Suppressor macrophage treated with lipopolysaccharide for 4 hours (primary cell): Measurements from ENCODE around the gene ANGPTL4.
"Not testable (repeated sequence)": the region's sequence is repeated elsewhere in the genome, so short reads cannot be mapped to it uniquely, and the experiment has no call there.

ENCODE experiments used
- DNase-seq: peaks from one replicate; pipeline ENCODE4 v3.0.0-alpha.2; 2020

The ANGPTL4 gene

GRCh38 chr19:8391198-8392016 is 27.5 kb downstream of the ANGPTL4 start:
- no peak for DNase-seq

DNA sequence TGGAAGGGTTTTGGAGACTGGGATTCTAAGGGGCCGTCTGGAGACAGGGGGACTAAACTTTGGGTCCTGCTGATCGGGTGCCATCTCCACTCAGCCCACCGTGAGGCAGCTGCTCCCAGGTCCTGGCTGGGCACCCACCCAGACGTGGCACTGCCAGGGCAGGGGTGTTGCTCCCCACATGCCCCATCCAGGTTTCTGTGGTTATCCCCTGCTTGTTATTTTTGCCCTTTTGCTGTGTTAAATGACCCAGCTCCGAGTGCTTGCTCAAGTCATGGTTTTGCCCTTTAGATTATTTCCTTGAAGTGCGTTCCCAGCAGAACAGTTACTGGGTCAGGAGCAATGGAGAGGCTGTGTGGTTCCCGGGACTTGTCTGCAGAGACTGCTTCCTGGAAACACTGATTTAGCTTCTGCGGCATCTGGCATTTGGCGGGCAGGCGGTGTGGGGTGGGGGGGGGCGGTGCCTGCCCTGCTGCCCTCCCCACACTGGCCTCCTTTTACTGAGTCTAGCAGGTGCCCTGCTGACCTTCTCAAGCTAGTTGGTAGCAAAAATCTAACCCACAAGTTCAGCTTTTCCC is 28.1 kb downstream of the ANGPTL4 start:
- DNase-seq = no peak

DNA sequence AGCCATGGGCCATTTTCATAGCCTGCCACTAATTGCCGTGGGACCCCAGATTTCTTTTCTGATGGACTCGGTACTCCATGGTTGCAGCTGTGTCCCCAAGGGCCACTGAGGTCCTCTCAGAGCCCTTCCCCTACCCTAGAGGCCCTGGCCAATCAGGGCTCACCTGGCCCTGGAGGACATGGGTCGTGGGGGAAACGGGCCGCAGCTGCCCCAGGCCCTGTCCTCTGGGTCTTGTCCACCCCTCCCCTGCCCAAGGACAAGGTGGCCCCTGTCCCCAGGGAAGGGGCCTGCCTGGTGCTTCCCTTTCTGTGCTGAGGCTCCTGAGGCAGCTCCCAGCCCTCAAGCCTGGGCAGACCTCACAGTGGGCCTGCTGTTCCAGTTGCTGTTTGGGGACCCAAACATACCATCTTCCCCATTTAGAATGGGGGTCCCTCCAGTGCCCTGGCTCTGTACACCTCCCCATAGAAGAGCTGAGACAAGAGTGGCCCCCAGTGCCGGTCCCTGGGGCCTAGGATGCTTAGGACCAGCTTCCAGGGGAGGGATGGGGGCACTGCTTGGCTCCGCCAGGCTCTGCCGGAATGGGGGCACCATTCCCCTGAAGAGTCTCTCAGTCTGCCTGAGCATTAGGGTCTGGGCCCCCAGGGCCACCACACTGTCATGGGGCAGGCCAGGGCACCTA is 29.4 kb downstream of the ANGPTL4 start:
- no peak for DNase-seq

DNA sequence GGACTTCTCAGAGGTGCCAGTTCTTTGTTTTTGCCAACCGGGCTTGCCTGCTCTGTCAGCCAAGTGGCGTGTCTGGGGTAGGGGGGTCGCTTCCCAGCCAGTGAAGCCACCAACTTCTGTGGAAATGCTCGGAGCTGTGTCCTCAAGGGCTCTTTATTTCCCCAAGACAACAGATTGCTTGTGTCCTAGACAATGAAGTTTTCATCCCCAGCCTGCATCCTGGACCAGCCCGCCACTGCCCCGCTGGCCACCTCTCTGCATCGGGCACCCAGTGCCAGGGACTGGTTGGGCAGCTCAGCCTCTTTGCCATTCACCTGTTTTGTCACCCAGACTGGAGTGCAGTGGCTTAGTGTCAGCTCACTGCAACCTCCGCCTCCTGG is 29.9 kb downstream of the ANGPTL4 start:
- DNase-seq = no peak

DNA sequence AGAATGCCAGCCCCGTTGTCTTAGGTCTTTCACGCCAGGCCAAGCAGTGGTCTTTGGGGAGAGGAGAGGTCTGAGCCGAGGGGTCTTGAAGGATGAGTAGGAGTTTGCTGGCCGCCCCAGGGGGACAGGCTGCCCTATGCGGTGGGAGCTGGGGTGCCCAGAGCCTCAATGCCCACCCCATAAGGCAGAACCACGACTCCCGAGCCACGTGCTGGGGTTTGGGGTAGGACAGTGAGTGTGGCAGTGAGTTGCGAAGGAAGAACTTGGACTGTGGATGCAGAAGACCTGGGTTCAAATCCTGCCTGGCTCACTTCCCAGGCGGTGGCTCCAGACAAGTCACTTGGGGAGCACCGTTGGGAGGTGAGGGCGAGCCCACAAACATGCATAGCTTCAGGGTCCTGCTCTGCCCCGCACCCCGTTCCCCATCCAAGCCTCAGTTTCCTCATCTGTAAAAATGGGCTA is 31.7 kb downstream of the ANGPTL4 start:
- DNase-seq = no peak

DNA sequence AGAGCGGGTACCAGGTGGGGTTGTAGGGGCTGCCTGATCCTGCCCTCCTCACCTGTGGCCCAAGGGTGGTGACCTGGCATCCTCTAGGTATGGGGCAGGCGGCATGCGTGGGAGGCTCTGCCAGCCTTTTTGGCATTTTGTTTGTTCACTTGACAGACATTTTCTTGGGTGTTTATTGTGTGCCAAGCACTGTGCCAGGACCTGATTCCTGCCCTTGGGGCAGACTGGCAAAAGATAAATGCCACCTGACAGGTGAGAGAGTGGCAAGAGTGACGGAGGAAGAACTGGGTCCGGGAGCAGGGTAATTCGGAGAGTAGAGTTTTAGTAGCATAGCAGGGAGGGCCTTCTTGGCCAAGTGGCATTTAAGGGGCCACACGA is 32.2 kb downstream of the ANGPTL4 start:
- DNase-seq = no peak

GRCh38 chr19:8396563-8397203 is 32.7 kb downstream of the ANGPTL4 start:
- DNase-seq = peak; percentile 83

GRCh38 chr19:8397271-8397670 is 33.3 kb downstream of the ANGPTL4 start:
- no peak for DNase-seq

GRCh38 chr19:8397746-8398310 is 33.9 kb downstream of the ANGPTL4 start:
- DNase-seq = no peak

DNA sequence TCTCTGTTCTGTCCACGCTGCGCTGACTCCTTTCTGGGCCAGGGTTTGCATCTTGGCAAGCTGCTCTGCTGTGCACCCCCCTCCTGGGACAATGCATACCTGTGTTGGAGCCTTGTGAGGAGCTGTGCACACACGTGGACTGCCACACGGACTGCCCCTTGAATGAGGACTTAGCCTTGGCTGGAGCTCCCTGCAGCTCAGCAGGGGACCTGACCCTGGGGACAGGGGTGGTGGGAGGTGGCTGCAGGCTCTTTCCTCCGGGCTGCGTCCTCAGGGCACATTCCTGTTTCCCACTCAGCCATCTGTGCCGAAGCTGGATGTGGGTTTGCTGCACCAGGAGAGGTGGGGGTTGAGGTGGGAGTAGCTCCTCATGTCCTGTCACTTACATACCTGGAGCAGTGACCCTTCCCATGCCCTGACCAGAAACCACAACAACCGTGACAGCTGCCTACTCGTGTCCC is 34.4 kb downstream of the ANGPTL4 start:
- DNase-seq = no peak

- no peak for DNase-seq
These were observed 35.8 kb downstream of the ANGPTL4 start for GRCh38 chr19:8399681-8400188.

DNA sequence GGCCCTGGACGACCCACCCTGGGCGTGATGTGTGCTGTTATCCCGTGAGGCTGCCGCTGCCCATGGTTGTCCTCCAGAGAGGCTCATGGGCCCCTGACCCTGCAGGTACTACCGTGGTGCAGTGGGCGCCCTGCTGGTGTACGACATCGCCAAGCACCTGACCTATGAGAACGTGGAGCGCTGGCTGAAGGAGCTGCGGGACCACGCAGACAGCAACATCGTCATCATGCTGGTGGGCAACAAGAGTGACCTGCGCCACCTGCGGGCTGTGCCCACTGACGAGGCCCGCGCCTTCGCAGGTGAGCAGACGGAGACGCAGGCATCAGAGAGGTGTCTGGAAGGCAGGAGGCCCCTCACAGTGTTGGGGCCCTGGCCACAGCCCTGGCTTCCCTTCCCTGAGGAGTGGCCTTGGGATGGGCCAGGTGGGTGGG is 38.0 kb downstream of the ANGPTL4 start:
- DNase-seq = no peak

GRCh38 chr19:8403098-8403819 is 39.3 kb downstream of the ANGPTL4 start:
- no peak for DNase-seq

GRCh38 chr19:8403820-8404109 is 39.8 kb downstream of the ANGPTL4 start:
- no peak for DNase-seq

GRCh38 chr19:8404391-8405151 is 40.6 kb downstream of the ANGPTL4 start:
- DNase-seq = no peak

DNA sequence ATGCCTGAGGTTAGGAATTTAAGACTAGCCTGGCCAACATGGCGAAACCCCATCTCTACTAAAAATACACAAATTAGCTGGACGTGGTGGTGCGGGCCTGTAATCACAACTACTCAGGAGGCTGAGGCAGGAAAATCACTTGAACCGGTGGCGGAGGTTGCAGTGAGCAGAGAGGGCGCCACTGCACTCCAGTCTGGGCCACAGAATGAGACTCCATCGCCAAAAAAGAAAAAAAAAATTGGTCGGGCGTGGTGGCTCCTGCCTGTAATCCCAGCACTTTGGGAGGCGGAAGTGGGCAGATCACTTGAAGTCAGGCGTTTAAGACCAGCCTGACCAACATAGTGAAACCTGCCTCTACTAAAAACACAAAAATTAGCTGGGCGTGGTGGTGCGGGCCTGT is 46.8 kb downstream of the ANGPTL4 start:
- DNase-seq = not testable (repeated sequence)

GRCh38 chr19:8412783-8413628 is 49.1 kb downstream of the ANGPTL4 start, which contains the start of gene MARCHF2:
Gene MARCHF2 (plus strand): TSS chr19:8413305. CDS start chr19:8421841, 8,536 bp downstream.
- peak; percentile 99 for DNase-seq

DNA sequence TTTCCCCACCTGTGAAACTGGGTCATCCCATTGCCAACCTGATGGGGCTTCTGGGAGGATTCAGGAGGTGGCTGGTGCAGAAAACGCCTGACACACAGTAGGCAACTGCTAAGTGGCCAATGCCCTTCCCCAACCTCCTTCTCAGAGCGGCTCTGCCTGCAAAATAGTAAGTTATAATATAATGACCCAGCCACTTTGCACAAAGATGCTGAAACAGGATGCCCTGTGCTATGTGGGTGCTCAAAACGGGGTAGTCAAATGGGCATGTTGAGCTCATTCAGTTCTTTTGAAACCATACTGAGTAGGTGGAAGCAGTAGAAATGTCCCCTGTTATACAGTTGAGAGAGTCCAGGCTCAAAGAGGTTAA is 49.7 kb downstream of the ANGPTL4 start:
- DNase-seq = peak; percentile 61

- no peak for DNase-seq
These were observed 52.8 kb downstream of the ANGPTL4 start for GRCh38 chr19:8416796-8417195.
